VCaP (cell line): ENCODE data around the gene RPLP1.

Source experiments
- H3K27ac ChIP-seq: fragments of 450-650 bp; 2 replicates; pipeline ENCODE4 v1.5.1; 2017
- TF ChIP-seq, protein P1 (sequence below): fragments of 450-650 bp; conservative IDR thresholded peaks from 2 replicates; pipeline ENCODE4 v1.5.1; 2017; ENCODE audit warnings: mild to moderate bottlenecking, moderate library complexity

The RPLP1 gene

DNA sequence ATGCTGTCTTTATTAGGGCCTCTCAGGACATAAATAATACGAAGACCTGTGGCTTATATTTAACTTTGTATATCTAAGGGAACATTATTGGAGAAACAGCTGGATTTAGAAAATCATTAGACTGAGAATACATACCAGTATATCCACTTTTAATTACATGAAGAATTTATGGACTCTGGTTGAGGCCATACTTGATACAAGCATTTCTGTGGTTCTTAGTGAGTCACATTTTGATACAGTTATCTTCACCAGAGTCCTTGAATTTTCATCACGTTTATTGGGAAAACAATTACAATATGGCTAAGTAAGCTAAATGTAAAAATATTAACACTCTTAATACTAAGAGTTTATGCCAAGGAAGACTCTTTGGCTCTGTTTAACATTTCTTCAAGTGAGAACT lies 28.6 kb upstream of the RPLP1 start:
- H3K27ac ChIP-seq, result no peak overlapping the region
- TF ChIP-seq, protein P1, sequence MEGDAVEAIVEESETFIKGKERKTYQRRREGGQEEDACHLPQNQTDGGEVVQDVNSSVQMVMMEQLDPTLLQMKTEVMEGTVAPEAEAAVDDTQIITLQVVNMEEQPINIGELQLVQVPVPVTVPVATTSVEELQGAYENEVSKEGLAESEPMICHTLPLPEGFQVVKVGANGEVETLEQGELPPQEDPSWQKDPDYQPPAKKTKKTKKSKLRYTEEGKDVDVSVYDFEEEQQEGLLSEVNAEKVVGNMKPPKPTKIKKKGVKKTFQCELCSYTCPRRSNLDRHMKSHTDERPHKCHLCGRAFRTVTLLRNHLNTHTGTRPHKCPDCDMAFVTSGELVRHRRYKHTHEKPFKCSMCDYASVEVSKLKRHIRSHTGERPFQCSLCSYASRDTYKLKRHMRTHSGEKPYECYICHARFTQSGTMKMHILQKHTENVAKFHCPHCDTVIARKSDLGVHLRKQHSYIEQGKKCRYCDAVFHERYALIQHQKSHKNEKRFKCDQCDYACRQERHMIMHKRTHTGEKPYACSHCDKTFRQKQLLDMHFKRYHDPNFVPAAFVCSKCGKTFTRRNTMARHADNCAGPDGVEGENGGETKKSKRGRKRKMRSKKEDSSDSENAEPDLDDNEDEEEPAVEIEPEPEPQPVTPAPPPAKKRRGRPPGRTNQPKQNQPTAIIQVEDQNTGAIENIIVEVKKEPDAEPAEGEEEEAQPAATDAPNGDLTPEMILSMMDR, result no peak

DNA sequence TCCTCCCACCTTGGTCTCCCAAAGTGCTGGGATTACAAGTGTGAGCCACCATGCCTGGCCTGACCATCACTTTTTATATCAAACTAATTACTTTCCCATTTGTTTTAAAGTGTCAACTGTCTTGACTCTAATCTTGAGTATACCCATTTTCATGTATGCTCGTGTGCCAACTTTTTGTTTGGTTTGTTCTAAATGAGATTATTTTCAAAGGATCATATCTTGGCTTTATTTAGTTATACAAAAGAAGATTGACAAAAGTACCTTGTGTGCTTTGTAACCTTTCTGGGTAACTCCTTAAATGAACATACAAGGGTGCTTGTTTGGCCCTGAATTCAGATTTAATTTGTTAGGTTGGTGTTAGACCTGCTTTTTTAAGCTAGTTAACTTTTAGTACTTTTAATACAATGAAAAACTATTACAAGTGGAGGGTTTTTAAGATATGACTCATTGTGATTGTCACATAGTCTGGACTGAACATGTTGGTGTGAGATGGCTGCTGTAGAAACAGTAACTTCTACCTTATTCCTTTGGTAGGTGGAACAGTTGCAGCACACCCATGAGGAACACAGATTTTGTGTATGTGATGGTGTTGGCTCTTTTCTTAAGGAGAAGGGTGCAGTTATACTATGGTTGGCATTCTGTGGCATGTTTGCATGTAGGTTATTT lies 27.7 kb upstream of the RPLP1 start:
- TF ChIP-seq, protein P1, result no peak
- H3K27ac ChIP-seq, result no peak overlapping the region

DNA sequence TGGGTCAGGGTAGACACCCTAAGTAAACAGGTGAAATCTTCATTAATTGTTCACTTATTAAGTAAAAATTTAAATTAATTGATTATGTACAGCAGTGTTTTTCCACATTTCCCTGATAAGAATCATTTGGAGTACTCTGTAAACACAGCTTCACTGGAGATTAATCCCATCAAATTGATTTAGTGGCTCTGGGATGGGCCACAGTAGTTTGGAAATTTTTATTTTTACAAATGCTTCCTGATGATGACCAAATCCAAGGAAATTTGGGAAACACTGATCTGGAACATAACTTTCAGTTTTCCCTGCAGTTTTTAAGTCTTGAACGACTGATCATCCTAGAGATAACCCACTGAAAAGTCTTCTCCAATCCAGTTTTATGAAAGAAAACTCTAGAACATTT lies 18.8 kb upstream of the RPLP1 start:
- TF ChIP-seq, protein P1, result no peak
- H3K27ac ChIP-seq, result no peak overlapping the region

DNA sequence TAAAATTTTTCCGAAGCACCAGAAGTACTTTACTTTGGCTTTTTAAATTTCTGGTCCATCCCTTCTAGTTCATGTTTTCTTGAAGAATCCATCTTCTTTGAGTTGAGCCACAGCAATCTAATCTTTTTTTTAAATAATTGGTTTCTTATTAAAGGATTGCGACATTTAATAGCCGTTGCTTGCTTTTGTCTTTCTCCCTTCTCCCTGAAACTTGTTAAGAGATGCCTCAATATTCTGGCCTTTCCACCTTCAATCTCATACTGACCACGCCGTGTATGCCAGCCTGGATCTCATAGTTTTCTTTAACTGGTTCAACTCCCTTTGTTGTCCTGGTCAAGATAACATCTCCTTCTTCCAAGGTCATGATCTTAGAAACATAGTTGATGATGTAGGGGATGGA lies 18.4 kb upstream of the RPLP1 start:
- TF ChIP-seq, protein P1, result no peak
- no peak overlapping the region for H3K27ac ChIP-seq

DNA sequence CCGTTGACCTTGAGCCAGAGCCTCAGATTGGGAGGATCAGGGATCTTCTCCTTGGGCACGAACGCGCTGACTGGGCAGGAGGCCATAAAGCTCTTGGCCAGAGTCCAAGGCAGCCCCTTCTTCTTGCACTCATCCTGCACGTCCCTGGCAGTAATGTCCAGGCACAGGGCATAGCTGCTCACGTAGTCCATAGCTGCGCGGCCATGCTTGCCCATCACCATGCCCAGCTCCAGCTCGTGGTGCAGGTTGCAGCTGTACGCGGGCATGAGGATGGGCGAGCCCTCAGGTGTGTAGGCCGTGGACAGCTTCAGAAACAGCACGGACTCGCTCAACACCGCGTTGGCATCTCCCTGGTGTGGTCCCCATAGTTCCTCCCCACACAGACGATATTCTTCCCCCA lies 17.9 kb upstream of the RPLP1 start:
- H3K27ac ChIP-seq, result no peak overlapping the region
- TF ChIP-seq, protein P1, result no peak

DNA sequence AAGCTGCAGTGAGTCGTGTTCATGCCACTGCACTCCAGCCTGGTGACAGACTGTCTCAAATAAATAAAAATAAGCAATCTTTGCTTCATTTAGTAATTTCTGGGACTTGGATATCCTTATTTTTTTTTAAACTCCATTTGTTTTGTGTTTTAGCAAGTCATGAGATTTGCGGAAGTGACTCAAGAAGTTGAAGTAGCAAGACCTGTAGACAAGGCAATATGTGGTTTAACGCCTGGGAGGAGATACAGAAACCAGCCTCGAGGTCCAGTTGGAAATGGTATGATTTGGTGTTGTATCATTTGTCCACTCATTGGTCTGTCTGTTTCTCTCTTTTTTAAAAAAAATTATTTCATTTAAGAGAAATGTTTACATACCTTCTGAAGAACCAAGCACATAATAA lies 16.6 kb upstream of the RPLP1 start:
- no peak overlapping the region for H3K27ac ChIP-seq
- TF ChIP-seq, protein P1, result no peak

DNA sequence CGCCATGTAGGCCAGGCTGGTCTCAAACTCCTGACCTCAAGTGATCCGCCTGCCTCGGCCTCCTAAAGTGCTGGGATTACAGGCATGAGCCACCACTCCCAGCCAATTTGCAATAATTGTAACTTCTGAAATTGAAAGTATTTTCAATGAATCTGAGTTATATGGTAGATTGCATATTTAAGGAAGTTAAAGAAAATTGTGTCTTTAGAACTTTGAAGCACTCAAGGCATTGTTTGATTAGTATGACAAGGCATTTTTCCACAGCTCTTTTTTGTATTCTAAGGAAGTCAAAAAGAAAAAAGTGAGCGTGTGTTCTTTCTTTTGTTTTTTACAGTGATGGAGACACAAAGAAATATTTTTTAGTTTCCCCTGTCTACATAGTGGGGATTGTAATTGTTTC lies 15.7 kb upstream of the RPLP1 start:
- H3K27ac ChIP-seq, result no peak overlapping the region
- TF ChIP-seq, protein P1, result no peak
